Heart left ventricle (tissue), 16 donors: Measurements from ENCODE around the gene CRYAB. TPM values are rescaled to one million over a fixed set of nuclear protein-coding genes. Genes with fewer than 3 reads are reported as not detected.

Experiments used
- ATAC-seq, 4 donors: fragments of 200-7000 bp; cut with Tn5 transposase; one replicate each; pipeline ENCODE4 v1.9.1; 2020 to 2022; ENCODE audit warnings: moderate library complexity in 4 of 4, mild to moderate bottlenecking in 3 of 4, moderate number of reproducible peaks in 1 of 4
- DNase-seq, 5 donors: peaks; one replicate each; pipeline ENCODE4 v3.0.0-alpha.2; 2020
- H3K27ac ChIP-seq, 12 donors: fragments of 200-600 bp; sonication (generic) in 4 of 12; one replicate each; pipeline versions ENCODE4 v1.5.0 to v1.8.0; 2016 to 2022; ENCODE audit warnings: mild to moderate bottlenecking in 2 of 12
- H3K27me3 ChIP-seq, 9 donors: fragments of 200-600 bp; sonication (generic) in 2 of 9; one replicate each; pipeline versions ENCODE4 v1.5.1 to v1.8.0; 2016 to 2022; ENCODE audit warnings: mild to moderate bottlenecking in 3 of 9
- H3K36me3 ChIP-seq, 9 donors: fragments of 200-600 bp; sonication (generic) in 2 of 9; one replicate each; pipeline versions ENCODE4 v1.5.0 to v1.8.0; 2018 to 2022; ENCODE audit warnings: mild to moderate bottlenecking in 2 of 9
- H3K4me1 ChIP-seq, 12 donors: fragments of 200-600 bp; sonication (generic) in 4 of 12; one replicate each; pipeline versions ENCODE4 v1.5.0 to v1.8.0; 2016 to 2022; ENCODE audit warnings: mild to moderate bottlenecking in 3 of 12
- H3K4me3 ChIP-seq, 12 donors: fragments of 200-600 bp; sonication (generic) in 4 of 12; one replicate each; pipeline versions ENCODE4 v1.5.0 to v1.8.0; 2017 to 2022; ENCODE audit warnings: mild to moderate bottlenecking in 9 of 12, moderate library complexity in 4 of 12
- H3K9me3 ChIP-seq, 12 donors: fragments of 200-600 bp; sonication (generic) in 4 of 12; one replicate each; pipeline versions ENCODE4 v1.5.0 to v1.8.0; 2016 to 2022; ENCODE audit warnings: mild to moderate bottlenecking in 1 of 12
- POLR2A ChIP-seq, 2 donors: fragments of 450-650 bp; IDR thresholded peaks; one replicate each; pipeline ENCODE4 v1.6.1; 2017; ENCODE audit warnings: antibody characterized with exemption in 2 of 2, mild to moderate bottlenecking in 2 of 2, moderate library complexity in 2 of 2
- WGBS, 4 donors: extraction: QIAGEN DNeasy Blood & Tissue Kit in 2 of 4; methylation state at CpG; one replicate each; pipeline versions ENCODE4 v1.1.5 to v1.1.7; 2013 to 2018; 5-methylcytosine and 5-hydroxymethylcytosine counted together
- intact Hi-C, 10 donors: fragments of 100-400 bp; cut with DNase I; formaldehyde crosslinking; loops; one replicate each; pipeline versions ENCODE4 v1.11.1 to v1.14.2; 2022
- long read RNA-seq, 3 donors: library from polyadenylated mRNA; unstranded; transcript quantifications; one replicate each; pipeline ENCODE4 v2.0.0, GENCODE V29; 2020 to 2021
- polyA plus RNA-seq, 2 donors: library from polyadenylated mRNA; stranded (reverse); fragments of 200-250 nt; gene quantifications; one replicate each; pipeline ENCODE4 v1.2.3, GENCODE V29; 2013
- total RNA-seq, 9 donors: library from RNA; depleted of rRNA in 2 of 9; stranded (reverse); fragments of >200 nt in 2 of 9; fragmentation: NEBNext Ultra II Directional in 3 of 9; extraction: Animal tissue kit (Norgen Biotek cat#: 25700) in 3 of 9; gene quantifications; one replicate each; pipeline versions ENCODE4 v1.1.0 to v1.2.4, GENCODE V29; 2016 to 2023
- TF ChIP-seq, protein P1 (sequence below), 12 donors: fragments of 200-600 bp; sonication (generic) in 4 of 12; IDR thresholded peaks; one replicate each; pipeline versions ENCODE4 v1.5.0 to v1.8.0; 2018 to 2022; ENCODE audit warnings: antibody characterized with exemption in 12 of 12, mild to moderate bottlenecking in 5 of 12
- donor health status: ischemic (EF 13 %, LVEDD 7.1; RV severe dilation, severe dysfunction).
- donor health status: healthy with polysubstance abuse.
- donor health status: DM: no; HTN: yes; CAD: no.
- donor health status: DM: no; HTN: no; CAD: no.
- donor health status: ischemic (EF 25% LVEDD 6.9; RV normal size, moderate dysfunction).
- donor health status: ischemic (EF 25% LVEDD 5.7; RV mildly dilated, moderate dysfunction).
- donor health status: healthy.
- donor health status: DM: yes; HTN: yes; CAD: no.
- donor health status: ischemic (EF 35%, LVEDD 5.7; RV mildly dilated, moderate dysfunction).
- donor health status: nonischemic (EF 11% LVEDD 7.7; RV severe dilation, severe dysfunction).
- donor health status: DM: yes; HTN: yes; CAD: no.
- donor health status: PGD.
- donor health status: ischemic (EF 29% LVEDD 5.4; RV normal size, mild dysfunction).
- donor health status: nonischemic (EF 23%, LVEDD 6.1; RV moderate dilation, normal function).

CRYAB gene
- total RNA-seq (over 10,000 TPM in 2 of 9 donors, 1,000 to 10,000 TPM in 7; 4,504 to 20,720 (median 7,991) TPM), polyA plus RNA-seq (over 10,000 TPM; 11,485 to 15,236 TPM)
- long read RNA-seq, donor 1, transcript CRYAB-216 (4 exons, 977 nt): minor isoform, 21 of 1,191 reads
- long read RNA-seq, donor 1, transcript CRYAB-212 (3 exons, 545 nt): minor isoform, 31 of 1,191 reads
- long read RNA-seq, donor 1, transcript CRYAB-205 (3 exons, 1,017 nt): major isoform, 1,013 of 1,191 reads
- long read RNA-seq, donor 1, transcript CRYAB-203 (2 exons, 915 nt): minor isoform, 62 of 1,191 reads
- long read RNA-seq, donor 1, partial matches to known transcripts: 0 of 1,191 reads
- long read RNA-seq, donor 1, other reads (novel, unspliced or antisense): 49 of 1,191 reads
- long read RNA-seq, donor 2, transcript CRYAB-203 (2 exons, 915 nt): minor isoform, 48 of 1,908 reads
- long read RNA-seq, donor 2, transcript CRYAB-216 (4 exons, 977 nt): minor isoform, 30 of 1,908 reads
- long read RNA-seq, donor 2, transcript CRYAB-205 (3 exons, 1,017 nt): major isoform, 1,756 of 1,908 reads
- long read RNA-seq, donor 2, transcript CRYAB-212 (3 exons, 545 nt): minor isoform, 14 of 1,908 reads
- long read RNA-seq, donor 2, partial matches to known transcripts: 0 of 1,908 reads
- long read RNA-seq, donor 2, other reads (novel, unspliced or antisense): 46 of 1,908 reads
- long read RNA-seq, donor 3, transcript CRYAB-216 (4 exons, 977 nt): minor isoform, 25 of 1,837 reads
- long read RNA-seq, donor 3, transcript CRYAB-203 (2 exons, 915 nt): minor isoform, 62 of 1,837 reads
- long read RNA-seq, donor 3, transcript CRYAB-205 (3 exons, 1,017 nt): major isoform, 1,665 of 1,837 reads
- long read RNA-seq, donor 3, transcript CRYAB-212 (3 exons, 545 nt): minor isoform, 18 of 1,837 reads
- long read RNA-seq, donor 3, partial matches to known transcripts: 0 of 1,837 reads
- long read RNA-seq, donor 3, other reads (novel, unspliced or antisense): 53 of 1,837 reads

DNA sequence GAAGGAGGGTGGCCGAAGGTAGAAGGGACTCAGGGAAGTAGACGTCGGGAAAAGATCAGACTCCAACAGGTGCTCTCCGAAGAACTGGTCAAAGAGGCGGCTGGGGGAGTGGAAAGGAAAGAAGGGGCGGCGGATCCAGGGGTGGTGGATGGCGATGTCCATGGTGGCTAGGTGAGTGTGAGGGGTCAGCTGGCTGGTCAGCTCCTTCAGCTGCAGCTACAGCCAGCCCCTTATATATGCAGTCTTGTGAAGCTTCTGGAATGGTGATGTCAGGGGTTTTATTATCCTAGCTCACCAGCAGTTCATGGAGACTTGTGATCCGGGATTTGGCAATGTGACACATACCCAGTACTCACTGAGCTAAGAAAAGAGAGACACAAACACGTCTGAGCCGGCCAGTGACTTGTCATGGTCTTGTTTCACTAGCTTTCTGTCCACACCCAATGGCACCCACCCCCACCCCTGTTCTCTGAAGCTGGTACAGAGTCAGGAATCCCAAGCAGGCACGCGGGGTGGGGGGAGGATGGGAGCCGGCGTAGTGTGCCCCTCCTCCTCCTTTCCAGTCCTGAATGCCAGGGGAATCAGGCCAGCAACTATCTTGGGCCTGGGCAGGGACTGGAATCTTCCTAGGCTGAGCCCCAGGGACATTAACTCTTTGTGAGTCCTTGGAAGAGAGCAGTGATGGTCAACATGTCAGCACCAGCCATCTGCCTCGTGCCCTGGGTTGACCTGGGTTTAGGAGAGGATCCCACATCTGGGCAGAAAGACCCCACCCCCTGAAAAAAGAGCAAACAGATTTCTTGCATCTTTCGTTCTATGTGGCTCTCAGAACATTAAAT is at the start of gene CRYAB:
Gene CRYAB, minus strand, starts transcription at position 208 of the 839 bp plus-strand sequence. Its CDS starts 46 bp downstream, at position 162.
- Histone ChIP-seq H3K27ac (peak within 1 kb of the TSS; percentile 89 to 100 (median 96)), H3K36me3 (peaks cover 0 to 37% (median 18%) of the 10 kb centered on the region in 9 donors), H3K4me3 (peak within 1 kb of the TSS; percentile 38 to 80 (median 59)), H3K4me1 (peaks cover 0 to 29% (median 7%) of the 10 kb centered on the region in 12 donors), H3K27me3 (peaks cover 0 to 10% (median 0%) of the 10 kb centered on the region in 9 donors), H3K9me3 (no peaks in the 10 kb centered on the region)
- peak; percentile 41 to 95 for TF ChIP-seq POLR2A (IDR thresholded peaks at IDR 0.05)
- TF ChIP-seq, protein P1, sequence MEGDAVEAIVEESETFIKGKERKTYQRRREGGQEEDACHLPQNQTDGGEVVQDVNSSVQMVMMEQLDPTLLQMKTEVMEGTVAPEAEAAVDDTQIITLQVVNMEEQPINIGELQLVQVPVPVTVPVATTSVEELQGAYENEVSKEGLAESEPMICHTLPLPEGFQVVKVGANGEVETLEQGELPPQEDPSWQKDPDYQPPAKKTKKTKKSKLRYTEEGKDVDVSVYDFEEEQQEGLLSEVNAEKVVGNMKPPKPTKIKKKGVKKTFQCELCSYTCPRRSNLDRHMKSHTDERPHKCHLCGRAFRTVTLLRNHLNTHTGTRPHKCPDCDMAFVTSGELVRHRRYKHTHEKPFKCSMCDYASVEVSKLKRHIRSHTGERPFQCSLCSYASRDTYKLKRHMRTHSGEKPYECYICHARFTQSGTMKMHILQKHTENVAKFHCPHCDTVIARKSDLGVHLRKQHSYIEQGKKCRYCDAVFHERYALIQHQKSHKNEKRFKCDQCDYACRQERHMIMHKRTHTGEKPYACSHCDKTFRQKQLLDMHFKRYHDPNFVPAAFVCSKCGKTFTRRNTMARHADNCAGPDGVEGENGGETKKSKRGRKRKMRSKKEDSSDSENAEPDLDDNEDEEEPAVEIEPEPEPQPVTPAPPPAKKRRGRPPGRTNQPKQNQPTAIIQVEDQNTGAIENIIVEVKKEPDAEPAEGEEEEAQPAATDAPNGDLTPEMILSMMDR (IDR thresholded peaks at IDR 0.05): no peak
- ATAC-seq (peak; percentile 75 to 82 (median 77)), DNase-seq (peak; percentile 85 to 95 (median 89))
- 21 to 44% (median 25%) methylated on average over 14 to 17 of the region's 17 CpGs for WGBS, 4 donors
- intact Hi-C loops: loop anchor here in 3 of 10 donors (1.0 to 5.0 kb wide), 3 partner anchors 32 to 34 kb away; partner anchors contain the start of genes CFAP68 (in 3 of the 3) and FDXACB1 (in 3 of the 3)

- H3K27me3 ChIP-seq: no peaks in the 10 kb centered on the region
- intact Hi-C loops: no loop called here
- TF ChIP-seq, protein P1 (IDR thresholded peaks at IDR 0.05): no peak
- TF ChIP-seq POLR2A (IDR thresholded peaks at IDR 0.05): no peak
- H3K36me3 ChIP-seq: peaks cover 0 to 8% (median 0%) of the 10 kb centered on the region in 9 donors
- H3K9me3 ChIP-seq: no peaks in the 10 kb centered on the region
- WGBS, 4 donors: 58 to 73% (median 67%) methylated on average over 5 of the region's 5 CpGs
- no peak overlapping the region for H3K4me3 ChIP-seq
- no peak overlapping the region for H3K27ac ChIP-seq
- no peak for ATAC-seq
- peaks cover 0 to 11% (median 1%) of the 10 kb centered on the region in 12 donors for H3K4me1 ChIP-seq
- no peak for DNase-seq
These were observed 49.3 kb upstream of the CRYAB start for GRCh38 chr11:111960916-111961315.

DNA sequence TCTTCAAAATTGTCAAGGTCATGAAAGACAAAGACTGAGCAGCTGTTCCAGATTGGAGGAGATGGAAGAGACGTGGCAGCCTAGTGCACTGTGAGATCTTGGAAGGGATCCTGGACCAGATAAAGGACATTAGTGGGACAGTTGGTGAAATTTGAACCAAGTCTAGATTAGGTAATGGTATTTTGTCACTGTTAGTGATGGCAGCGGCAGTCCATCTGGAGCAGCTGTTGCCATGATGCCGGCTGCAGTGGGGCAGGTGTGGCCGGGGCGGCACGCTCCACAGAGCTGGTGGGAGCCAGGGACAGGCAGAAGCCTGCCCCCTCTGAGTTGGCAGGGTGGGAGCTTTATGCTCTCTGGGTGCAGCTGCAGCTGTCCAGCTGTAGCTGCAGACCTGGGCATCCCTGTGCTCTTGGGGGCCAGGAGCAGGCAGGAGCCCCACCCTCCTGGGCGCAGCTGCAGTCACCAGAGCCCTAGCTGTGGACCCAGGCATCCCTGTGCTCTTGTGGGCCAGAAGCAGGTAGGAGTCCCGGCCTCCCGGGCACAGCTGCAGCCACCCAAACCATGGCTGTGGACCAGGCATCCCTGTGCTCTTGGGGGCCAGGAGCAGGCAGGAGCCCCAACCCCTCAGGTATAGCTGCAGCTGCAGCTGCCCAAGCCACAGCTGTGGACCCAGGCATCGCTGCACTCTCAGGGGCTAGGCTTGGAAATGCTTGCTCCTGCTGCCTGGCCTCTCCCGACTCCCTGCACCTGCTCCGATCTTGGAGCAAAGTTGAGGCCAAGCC is 46.3 kb upstream of the CRYAB start:
- Histone ChIP-seq H3K4me1 (peaks cover 0 to 11% (median 1%) of the 10 kb centered on the region in 12 donors), H3K9me3 (no peaks in the 10 kb centered on the region), H3K27ac (peak overlapping the region in 2 of 12 donors; percentile 18 to 32), H3K4me3 (no peak overlapping the region), H3K36me3 (no peaks in the 10 kb centered on the region), H3K27me3 (no peaks in the 10 kb centered on the region)
- no peak for TF ChIP-seq POLR2A (IDR thresholded peaks at IDR 0.05)
- TF ChIP-seq, protein P1 (IDR thresholded peaks at IDR 0.05): no peak
- intact Hi-C loops: no loop called here
- WGBS, 4 donors: 79 to 84% (median 82%) methylated on average over 9 to 12 of the region's 12 CpGs
- ATAC-seq (peak in 2 of 4 donors; percentile 42 to 55), DNase-seq (no peak)
